ENCODE measurements around the gene ENOX2.

ENOX2 gene

GRCh38 chrX:130669233-130669632 is 233.8 kb downstream of the ENOX2 start:
- H3K9me3 Mint-ChIP-seq = peaks cover 3% of the 10 kb centered on the region
- no peak for ATAC-seq (ENCODE audit: low read depth)
- peaks cover 38% of the 10 kb centered on the region for H3K36me3 Mint-ChIP-seq
- H3K4me3 Mint-ChIP-seq = no peak overlapping the region
- no peaks in the 10 kb centered on the region for H3K27me3 Mint-ChIP-seq
- DNase-seq (ENCODE audit: low spot score in 2 of 2) = no peak
- no peak overlapping the region for H3K27ac Mint-ChIP-seq
- H3K4me1 Mint-ChIP-seq = no peaks in the 10 kb centered on the region

GRCh38 chrX:130665263-130665662 is 237.7 kb downstream of the ENOX2 start:
- peaks cover 37% of the 10 kb centered on the region for H3K36me3 Mint-ChIP-seq
- H3K4me1 Mint-ChIP-seq = no peaks in the 10 kb centered on the region
- no peak overlapping the region for H3K4me3 Mint-ChIP-seq
- H3K27me3 Mint-ChIP-seq = no peaks in the 10 kb centered on the region
- no peaks in the 10 kb centered on the region for H3K9me3 Mint-ChIP-seq
- DNase-seq (ENCODE audit: low spot score in 2 of 2) (no peak), ATAC-seq (ENCODE audit: low read depth) (no peak)
- no peak overlapping the region for H3K27ac Mint-ChIP-seq

- Mint-ChIP-seq H3K27me3 (no peaks in the 10 kb centered on the region), H3K4me1 (no peaks in the 10 kb centered on the region)
- no peak for DNase-seq (ENCODE audit: low spot score in 2 of 2)
Measured at GRCh38 chrX:130658310-130658709, 244.7 kb downstream of the ENOX2 start.

GRCh38 chrX:130654409-130654950 is 248.5 kb downstream of the ENOX2 start:
- Mint-ChIP-seq H3K36me3 (peaks cover 19% of the 10 kb centered on the region), H3K27me3 (no peaks in the 10 kb centered on the region), H3K4me3 (no peak overlapping the region), H3K4me1 (no peaks in the 10 kb centered on the region), H3K27ac (no peak overlapping the region), H3K9me3 (no peaks in the 10 kb centered on the region)
- DNase-seq (ENCODE audit: low spot score in 2 of 2) = no peak
- ATAC-seq (ENCODE audit: low read depth) = no peak

More at GRCh38 chrX:130658310-130658709, 244.7 kb downstream of the ENOX2 start:
- no peak overlapping the region for H3K27ac Mint-ChIP-seq
- no peak overlapping the region for H3K4me3 Mint-ChIP-seq
- ATAC-seq (ENCODE audit: low read depth) = no peak
- no peaks in the 10 kb centered on the region for H3K9me3 Mint-ChIP-seq
- H3K36me3 Mint-ChIP-seq = peaks cover 24% of the 10 kb centered on the region

- H3K9me3 Mint-ChIP-seq = no peaks in the 10 kb centered on the region
- H3K4me3 Mint-ChIP-seq = no peak overlapping the region
- no peak overlapping the region for H3K27ac Mint-ChIP-seq
- DNase-seq (ENCODE audit: low spot score in 2 of 2) (no peak), ATAC-seq (ENCODE audit: low read depth) (no peak)
- H3K4me1 Mint-ChIP-seq = no peaks in the 10 kb centered on the region
- H3K36me3 Mint-ChIP-seq = peaks cover 16% of the 10 kb centered on the region
- H3K27me3 Mint-ChIP-seq = no peaks in the 10 kb centered on the region
Measured at GRCh38 chrX:130652824-130653578, 250.0 kb downstream of the ENOX2 start.

GRCh38 chrX:130649738-130650137 is 253.3 kb downstream of the ENOX2 start:
- DNase-seq (ENCODE audit: low spot score in 2 of 2) = no peak

GRCh38 chrX:130647468-130647867 is 255.5 kb downstream of the ENOX2 start:
- Mint-ChIP-seq H3K36me3 (peaks cover 21% of the 10 kb centered on the region), H3K27me3 (no peaks in the 10 kb centered on the region), H3K27ac (no peak overlapping the region), H3K4me1 (no peaks in the 10 kb centered on the region), H3K4me3 (no peak overlapping the region), H3K9me3 (no peaks in the 10 kb centered on the region)
- ATAC-seq (ENCODE audit: low read depth) (no peak), DNase-seq (ENCODE audit: low spot score in 2 of 2) (no peak)

More at GRCh38 chrX:130649738-130650137, 253.3 kb downstream of the ENOX2 start:
- H3K9me3 Mint-ChIP-seq = no peaks in the 10 kb centered on the region
- ATAC-seq (ENCODE audit: low read depth) = no peak
- H3K27me3 Mint-ChIP-seq = no peaks in the 10 kb centered on the region
- H3K4me1 Mint-ChIP-seq = no peaks in the 10 kb centered on the region
- H3K36me3 Mint-ChIP-seq = peaks cover 12% of the 10 kb centered on the region
- H3K27ac Mint-ChIP-seq = no peak overlapping the region
- no peak overlapping the region for H3K4me3 Mint-ChIP-seq

GRCh38 chrX:130645955-130646583 is 256.9 kb downstream of the ENOX2 start:
- no peaks in the 10 kb centered on the region for H3K9me3 Mint-ChIP-seq
- H3K27ac Mint-ChIP-seq = no peak overlapping the region
- ATAC-seq (ENCODE audit: low read depth) = no peak

GRCh38 chrX:130637591-130637990 is 265.4 kb downstream of the ENOX2 start:
- Mint-ChIP-seq H3K4me3 (no peak overlapping the region), H3K9me3 (no peaks in the 10 kb centered on the region), H3K4me1 (no peaks in the 10 kb centered on the region), H3K27me3 (no peaks in the 10 kb centered on the region), H3K36me3 (peaks cover 8% of the 10 kb centered on the region), H3K27ac (no peak overlapping the region)
- no peak for ATAC-seq (ENCODE audit: low read depth)
- DNase-seq (ENCODE audit: low spot score in 2 of 2) = no peak

More at GRCh38 chrX:130645955-130646583, 256.9 kb downstream of the ENOX2 start:
- H3K27me3 Mint-ChIP-seq = no peaks in the 10 kb centered on the region
- peaks cover 23% of the 10 kb centered on the region for H3K36me3 Mint-ChIP-seq
- no peaks in the 10 kb centered on the region for H3K4me1 Mint-ChIP-seq
- no peak for DNase-seq (ENCODE audit: low spot score in 2 of 2)
- H3K4me3 Mint-ChIP-seq = no peak overlapping the region

- Mint-ChIP-seq H3K27ac (no peak overlapping the region), H3K27me3 (no peaks in the 10 kb centered on the region), H3K4me1 (no peaks in the 10 kb centered on the region), H3K36me3 (peaks cover 9% of the 10 kb centered on the region), H3K4me3 (no peak overlapping the region), H3K9me3 (no peaks in the 10 kb centered on the region)
- DNase-seq (ENCODE audit: low spot score in 2 of 2) (no peak), ATAC-seq (ENCODE audit: low read depth) (no peak)
Measured at GRCh38 chrX:130636277-130636676, 266.7 kb downstream of the ENOX2 start.

- Mint-ChIP-seq H3K4me3 (no peak overlapping the region), H3K9me3 (no peaks in the 10 kb centered on the region), H3K4me1 (no peaks in the 10 kb centered on the region), H3K36me3 (peaks cover 11% of the 10 kb centered on the region), H3K27ac (no peak overlapping the region), H3K27me3 (no peaks in the 10 kb centered on the region)
- ATAC-seq (ENCODE audit: low read depth) = no peak
- DNase-seq (ENCODE audit: low spot score in 2 of 2) = no peak
Measured at GRCh38 chrX:130631011-130631410, 272.0 kb downstream of the ENOX2 start.

GRCh38 chrX:130628516-130628915 is 274.5 kb downstream of the ENOX2 start:
- Mint-ChIP-seq H3K36me3 (peaks cover 19% of the 10 kb centered on the region), H3K4me1 (no peaks in the 10 kb centered on the region), H3K27ac (no peak overlapping the region), H3K4me3 (no peak overlapping the region), H3K9me3 (no peaks in the 10 kb centered on the region), H3K27me3 (no peaks in the 10 kb centered on the region)
- DNase-seq (ENCODE audit: low spot score in 2 of 2) = no peak
- no peak for ATAC-seq (ENCODE audit: low read depth)

GRCh38 chrX:130626521-130626920 is 276.5 kb downstream of the ENOX2 start:
- Mint-ChIP-seq H3K9me3 (no peaks in the 10 kb centered on the region), H3K36me3 (peaks cover 20% of the 10 kb centered on the region), H3K4me1 (no peaks in the 10 kb centered on the region), H3K4me3 (no peak overlapping the region), H3K27me3 (no peaks in the 10 kb centered on the region), H3K27ac (no peak overlapping the region)
- DNase-seq (ENCODE audit: low spot score in 2 of 2) (no peak), ATAC-seq (ENCODE audit: low read depth) (no peak)

- Mint-ChIP-seq H3K27me3 (no peaks in the 10 kb centered on the region), H3K9me3 (no peaks in the 10 kb centered on the region), H3K36me3 (peaks cover 16% of the 10 kb centered on the region), H3K27ac (no peak overlapping the region), H3K4me3 (no peak overlapping the region), H3K4me1 (no peaks in the 10 kb centered on the region)
- ATAC-seq (ENCODE audit: low read depth) = no peak
- DNase-seq (ENCODE audit: low spot score in 2 of 2) = no peak
Measured at GRCh38 chrX:130625386-130625785, 277.6 kb downstream of the ENOX2 start.
